ENCODE data around the gene MTMR3.
"Not testable (repeated sequence)": the region's sequence is repeated elsewhere in the genome, so short reads cannot be mapped to it uniquely, and the experiment has no call there.

Gene MTMR3

DNA sequence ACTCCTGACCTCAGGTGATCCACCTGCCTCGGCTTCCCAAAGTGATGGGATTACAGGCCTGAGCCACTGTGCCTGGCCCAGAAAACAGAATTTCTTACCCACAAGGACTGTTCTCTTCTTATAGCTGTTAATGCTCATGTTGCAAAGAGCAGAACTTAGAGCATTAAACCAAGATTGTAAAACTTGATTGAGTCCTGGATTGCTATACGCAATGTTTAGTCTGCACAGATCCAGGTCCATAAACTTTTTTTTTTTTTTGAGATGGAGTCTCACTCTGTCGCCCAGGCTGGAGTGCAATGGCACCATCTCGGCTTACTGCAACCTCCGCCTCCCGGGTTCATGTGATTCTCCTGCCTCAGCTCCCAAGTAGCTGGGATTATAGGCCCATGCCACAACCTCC is 178.1 kb downstream of the MTMR3 start:
- not testable (repeated sequence) for DNase-seq

DNA sequence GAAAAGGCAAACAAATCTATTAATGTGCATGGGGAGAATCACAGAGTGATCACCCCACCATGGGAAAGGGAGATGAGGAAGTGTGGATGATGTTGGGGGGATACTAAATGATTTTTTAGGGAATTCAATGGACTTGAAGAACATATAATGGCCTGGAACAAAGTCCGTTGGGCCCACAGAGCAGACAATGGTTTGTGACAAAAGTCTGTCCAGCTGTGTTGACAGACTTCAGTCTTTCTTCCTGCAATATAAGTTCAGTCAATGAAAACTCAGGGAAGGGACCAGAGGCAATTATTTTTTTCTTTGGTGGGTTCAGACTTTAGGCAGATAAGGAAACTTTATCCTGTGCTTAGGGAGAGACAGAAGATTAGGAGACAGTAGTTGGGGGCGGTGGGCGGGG is 179.3 kb downstream of the MTMR3 start:
- no peak for DNase-seq

DNA sequence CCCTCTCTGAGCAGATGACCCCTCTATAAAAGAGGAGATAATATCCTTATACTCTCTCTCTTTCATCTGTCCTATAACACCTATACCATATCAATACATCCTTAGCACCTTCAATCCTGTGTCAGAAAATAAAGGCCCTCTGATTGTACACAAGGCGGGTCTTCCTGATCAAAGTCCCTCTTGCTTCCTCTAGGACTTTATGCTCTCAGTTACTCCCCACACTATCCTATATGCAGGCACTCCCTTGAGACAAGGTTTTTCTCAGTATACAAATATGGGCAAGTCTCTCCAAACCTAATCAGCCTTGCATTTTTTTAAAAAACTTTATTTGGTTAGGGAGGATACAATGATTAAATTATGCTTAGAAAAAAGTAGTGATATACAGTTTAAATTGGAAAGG is 180.0 kb downstream of the MTMR3 start:
- DNase-seq, result no peak

DNA sequence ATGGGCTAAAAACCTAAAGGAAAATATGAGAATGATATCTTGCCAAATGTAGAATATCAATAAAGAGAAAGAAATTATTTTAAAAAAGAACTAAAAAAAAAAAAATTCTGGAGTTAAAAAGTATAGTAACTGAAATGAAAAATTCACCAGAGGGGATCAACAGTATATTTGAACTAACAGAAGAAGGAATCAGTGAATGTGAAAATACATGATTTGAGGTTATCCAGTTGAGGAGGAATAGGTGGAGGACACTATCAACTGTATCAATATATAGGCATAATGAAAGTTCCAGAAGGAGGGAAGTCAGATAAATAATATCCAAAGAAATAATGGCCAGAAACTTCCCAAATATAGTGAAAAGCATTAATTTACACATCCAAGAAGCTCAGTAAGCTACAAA is 181.2 kb downstream of the MTMR3 start:
- no peak for DNase-seq

DNA sequence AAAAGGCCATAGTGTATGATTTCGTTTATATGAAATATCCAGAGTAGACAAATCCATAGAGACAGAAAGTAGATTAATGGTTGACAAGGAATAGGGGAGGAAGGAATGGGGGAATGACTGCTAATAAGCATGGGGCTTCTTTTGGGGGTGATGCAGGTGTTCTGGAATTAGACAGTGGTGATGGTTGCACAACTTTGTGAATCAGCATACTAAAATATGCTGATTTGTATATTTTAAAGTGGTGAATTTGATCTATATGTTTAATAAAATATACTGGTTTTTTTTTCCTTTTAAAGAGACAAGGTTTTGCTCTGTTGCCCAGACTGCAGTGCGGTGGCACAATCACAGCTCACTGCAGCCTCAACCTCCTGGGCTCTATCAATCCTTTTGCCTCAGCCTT is 190.8 kb downstream of the MTMR3 start:
- no peak for DNase-seq

DNA sequence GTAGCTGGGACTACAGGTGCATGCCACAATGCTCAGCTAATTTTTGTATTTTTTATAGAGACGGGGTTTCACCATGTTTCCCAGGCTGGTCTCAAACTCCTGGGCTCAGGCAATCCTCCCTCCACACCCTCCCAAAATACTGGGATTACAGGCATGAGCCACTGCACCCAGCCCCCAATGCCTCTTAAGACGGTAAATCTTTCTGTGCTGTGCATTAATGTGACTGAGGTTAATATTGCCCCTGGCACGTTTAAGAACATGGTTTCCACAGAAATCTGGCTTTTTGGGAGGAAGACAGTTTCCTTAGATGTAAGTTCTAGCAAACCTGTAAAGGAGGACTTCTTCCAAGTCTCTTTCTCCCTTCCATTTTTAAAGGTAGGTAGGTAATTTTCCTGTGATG is 191.2 kb downstream of the MTMR3 start:
- DNase-seq, result no peak

DNA sequence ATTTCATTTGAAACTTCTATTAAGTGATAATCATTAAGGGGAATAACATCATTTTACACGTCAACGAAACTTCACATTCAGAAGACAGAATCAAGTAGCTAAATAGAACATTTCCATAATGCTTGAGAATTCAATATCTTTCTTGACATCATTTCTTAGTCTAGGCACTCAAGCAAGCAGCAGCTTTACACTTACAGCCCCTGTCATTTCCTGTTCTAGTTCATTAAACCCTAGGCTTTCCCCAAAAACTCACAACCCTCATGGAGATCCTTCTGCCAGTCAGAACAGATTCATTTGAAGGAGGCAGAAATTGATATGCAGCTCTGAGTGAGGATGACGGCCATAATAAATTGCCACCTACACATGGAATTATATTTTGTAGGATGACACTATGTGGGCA is 192.0 kb downstream of the MTMR3 start:
- DNase-seq, result no peak

DNA sequence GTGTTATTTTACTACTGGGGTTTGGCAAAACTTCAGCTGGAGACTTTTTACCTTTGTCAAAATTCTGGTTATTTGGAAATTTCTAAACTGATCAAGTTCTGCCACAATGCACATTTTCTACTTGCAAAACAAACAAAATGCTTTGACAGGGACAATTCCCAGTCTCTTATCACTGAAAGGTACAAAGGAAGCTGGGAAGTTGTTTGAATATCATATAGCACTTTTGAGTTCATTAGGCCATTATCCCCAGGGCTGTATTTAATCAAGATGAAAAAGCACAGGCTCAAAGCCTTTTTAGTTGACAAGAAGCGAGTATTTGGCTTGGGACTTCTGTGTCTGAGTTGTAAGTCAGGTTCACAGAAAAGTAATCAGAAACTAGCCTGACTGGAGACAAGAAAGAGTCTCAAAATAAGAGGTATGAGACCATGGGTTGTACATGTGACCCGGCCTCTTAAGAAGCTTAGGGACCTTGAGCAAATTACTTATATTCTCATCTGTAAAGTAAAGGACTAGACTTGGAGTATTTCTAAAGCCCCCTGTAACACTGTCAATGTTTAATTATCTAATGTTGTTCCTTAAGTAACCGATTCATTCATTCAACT is 194.4 kb downstream of the MTMR3 start:
- DNase-seq, result no peak

DNA sequence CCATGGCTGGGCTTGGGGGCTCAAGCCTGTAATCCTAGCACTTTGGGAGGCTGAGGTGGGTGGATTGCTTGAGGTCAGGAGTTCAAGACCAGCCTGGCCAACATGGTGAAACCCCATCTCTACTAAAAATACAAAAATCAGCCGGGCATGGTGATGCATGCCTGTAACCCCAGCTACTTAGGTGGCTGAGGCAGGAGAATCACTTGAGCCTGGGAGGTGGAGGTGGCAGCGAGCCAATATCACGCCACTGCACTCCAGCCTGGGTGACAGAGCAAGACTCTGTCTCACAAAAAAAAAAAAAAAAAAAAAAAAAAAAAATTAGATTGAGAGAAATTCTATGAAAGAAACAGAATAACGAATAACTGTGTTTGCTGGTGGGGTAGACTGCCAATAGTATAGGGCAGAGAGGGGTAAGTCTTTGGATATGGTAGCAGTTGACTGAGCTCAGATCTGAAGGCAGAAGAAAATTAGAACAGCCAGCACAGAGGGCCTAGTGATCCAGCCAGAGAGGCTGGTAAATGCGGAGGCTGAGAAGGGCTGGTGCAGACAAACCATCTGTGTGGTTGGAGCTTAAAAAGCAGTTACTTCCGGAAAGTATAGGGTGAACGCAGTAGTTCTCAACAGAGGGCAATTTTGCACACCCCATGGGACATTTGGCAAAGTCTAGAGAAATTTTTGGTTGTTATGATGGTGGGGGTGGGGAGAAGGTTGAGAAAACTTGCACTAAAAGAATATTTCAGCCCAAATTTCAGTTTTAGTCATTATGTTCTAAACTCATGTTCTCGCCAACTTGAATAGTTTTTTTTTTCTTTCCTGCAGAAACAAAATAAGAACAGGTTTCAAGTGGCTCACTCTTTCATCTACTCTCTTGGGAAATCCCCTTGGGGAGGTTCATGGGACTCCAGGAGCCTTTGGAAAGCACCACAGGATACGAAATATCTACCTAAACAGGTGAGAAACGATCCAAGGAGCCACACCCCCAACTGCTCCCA is 195.6 kb downstream of the MTMR3 start:
- peak; percentile 16 for DNase-seq

DNA sequence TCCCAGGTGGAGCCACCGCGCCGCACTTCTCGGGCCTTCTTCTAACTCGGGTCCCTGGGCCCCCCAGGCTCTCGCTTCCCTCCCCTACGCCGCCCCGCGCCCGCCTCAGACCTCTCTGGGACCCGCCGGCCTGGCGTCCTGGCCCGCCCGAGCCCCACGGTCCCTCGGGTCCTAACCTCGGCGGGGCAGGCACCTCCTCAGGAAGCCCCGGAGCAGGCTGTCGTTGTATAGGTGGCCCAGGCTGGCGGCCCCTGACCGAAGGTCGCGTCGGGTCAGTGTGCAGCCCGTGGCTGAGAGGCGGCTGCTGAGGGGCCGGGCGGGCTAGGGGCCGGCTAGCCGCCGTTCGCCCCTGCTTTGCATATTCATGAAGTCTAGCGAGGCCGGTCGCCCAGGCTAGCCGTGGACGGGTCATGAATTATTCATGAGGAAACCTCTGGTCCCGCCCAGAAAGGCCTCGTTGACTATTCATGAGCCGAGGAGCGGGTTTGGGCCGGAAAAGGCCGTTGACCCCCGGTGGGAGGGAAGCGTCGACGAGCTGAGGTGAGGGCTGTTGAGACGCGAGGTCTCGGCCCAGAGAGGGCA is 197.1 kb downstream of the MTMR3 start, which contains the start of gene HORMAD2:
TSS of gene HORMAD2 (plus strand) at position 513 of the 582 bp plus-strand sequence. CDS start 13,489 bp downstream, outside the sequence.
- no peak for DNase-seq
